Activated naive CD8-positive, alpha-beta T cell treated with anti-CD3 and anti-CD28 coated beads, Interleukin-2, amount 10 ng/mL, durations not matched to agents 7 days and 5 days (primary cell): ENCODE data around the gene OLFM2. TPM values are rescaled to one million over a fixed set of nuclear protein-coding genes. Genes with fewer than 3 reads are reported as not detected.

Source experiments
- ATAC-seq: fragments of 150-1000 bp; cut with Tn5 transposase; one replicate; pipeline ENCODE4 v1.10.0; 2021; ENCODE audit warnings: low read depth, moderate library complexity
- POLR2A ChIA-PET: fragments of 350-600 bp; sonication (Branson Sonifier 250); formaldehyde crosslinking; loops from one replicate; lab custom pipeline; 2021; ENCODE audit warnings: antibody characterized with exemption; lab: Charles Lee
- DNase-seq: peaks from one replicate; pipeline ENCODE4 v3.0.0; 2021
- H3K27ac Mint-ChIP-seq: one replicate; pipeline ENCODE4 v1.8.0; 2022; ENCODE audit warnings: mild to moderate bottlenecking, mixed read lengths
- H3K27me3 Mint-ChIP-seq: one replicate; pipeline ENCODE4 v1.8.0; 2022; ENCODE audit warnings: mild to moderate bottlenecking, moderate library complexity, mixed read lengths
- H3K36me3 Mint-ChIP-seq: one replicate; pipeline ENCODE4 v1.8.0; 2021; ENCODE audit warnings: mild to moderate bottlenecking, mixed read lengths
- H3K4me1 Mint-ChIP-seq: one replicate; pipeline ENCODE4 v1.8.0; 2021; ENCODE audit warnings: mixed read lengths
- H3K4me3 Mint-ChIP-seq: one replicate; pipeline ENCODE4 v1.8.0; 2022; ENCODE audit warnings: mild to moderate bottlenecking, moderate library complexity, mixed read lengths
- H3K9me3 Mint-ChIP-seq: one replicate; pipeline ENCODE4 v1.8.0; 2021; ENCODE audit warnings: mixed read lengths
- total RNA-seq, 2 experiments: library from RNA; stranded (reverse); gene quantifications; one replicate each; pipeline ENCODE4 v1.2.3, GENCODE V29; 2021

Gene OLFM2
- 10 to 100 TPM; 17.3 to 17.9 TPM for total RNA-seq

- Mint-ChIP-seq H3K4me1 (peaks cover 8% of the 10 kb centered on the region), H3K9me3 (peaks cover under 1% of the 10 kb centered on the region), H3K36me3 (peaks cover 2% of the 10 kb centered on the region), H3K27ac (no peak within 1 kb of the TSS), H3K4me3 (peak within 1 kb of the TSS; percentile 30), H3K27me3 (peaks cover 57% of the 10 kb centered on the region)
- ATAC-seq (no peak), DNase-seq (no peak)
- POLR2A ChIA-PET, result no interaction called here
These were observed at the start of gene OLFM2 for GRCh38 chr19:9936326-9937000. Gene OLFM2 (minus strand): TSS chr19:9936515. CDS start chr19:9936366, 149 bp downstream.

- Mint-ChIP-seq H3K27ac (no peak overlapping the region), H3K9me3 (no peaks in the 10 kb centered on the region), H3K4me1 (no peaks in the 10 kb centered on the region), H3K36me3 (no peaks in the 10 kb centered on the region), H3K4me3 (no peak overlapping the region), H3K27me3 (peaks cover 10% of the 10 kb centered on the region)
- POLR2A ChIA-PET, result no interaction called here
- DNase-seq, result no peak
- ATAC-seq, result no peak
These were observed 45.3 kb upstream of the OLFM2 start for GRCh38 chr19:9981406-9982260.

- no peaks in the 10 kb centered on the region for H3K36me3 Mint-ChIP-seq
- ATAC-seq, result no peak
- POLR2A ChIA-PET, result no interaction called here
- H3K4me1 Mint-ChIP-seq, result peaks cover 6% of the 10 kb centered on the region
- no peak overlapping the region for H3K4me3 Mint-ChIP-seq
- DNase-seq, result no peak
- H3K9me3 Mint-ChIP-seq, result no peaks in the 10 kb centered on the region
- H3K27ac Mint-ChIP-seq, result no peak overlapping the region
- H3K27me3 Mint-ChIP-seq, result peaks cover 18% of the 10 kb centered on the region
These were observed 35.8 kb upstream of the OLFM2 start for GRCh38 chr19:9972103-9972502.

- H3K27me3 Mint-ChIP-seq, result peaks cover 24% of the 10 kb centered on the region
- H3K4me1 Mint-ChIP-seq, result peaks cover 9% of the 10 kb centered on the region
- no peaks in the 10 kb centered on the region for H3K36me3 Mint-ChIP-seq
- H3K4me3 Mint-ChIP-seq, result no peak overlapping the region
- POLR2A ChIA-PET, result no interaction called here
- ATAC-seq, result no peak
- H3K27ac Mint-ChIP-seq, result no peak overlapping the region
- no peak for DNase-seq
- H3K9me3 Mint-ChIP-seq, result no peaks in the 10 kb centered on the region
These were observed 35.0 kb upstream of the OLFM2 start for GRCh38 chr19:9971166-9971897.

- Mint-ChIP-seq H3K36me3 (no peaks in the 10 kb centered on the region), H3K4me3 (no peak overlapping the region), H3K27me3 (peaks cover 31% of the 10 kb centered on the region), H3K4me1 (peaks cover 9% of the 10 kb centered on the region), H3K9me3 (no peaks in the 10 kb centered on the region), H3K27ac (no peak overlapping the region)
- ATAC-seq, result no peak
- POLR2A ChIA-PET, result no interaction called here
- no peak for DNase-seq
These were observed 34.2 kb upstream of the OLFM2 start for GRCh38 chr19:9970481-9970880.

- peaks cover 9% of the 10 kb centered on the region for H3K4me1 Mint-ChIP-seq
- no peak for DNase-seq
- no peak overlapping the region for H3K27ac Mint-ChIP-seq
- no peak for ATAC-seq
- peaks cover 36% of the 10 kb centered on the region for H3K27me3 Mint-ChIP-seq
- H3K4me3 Mint-ChIP-seq, result no peak overlapping the region
- no peaks in the 10 kb centered on the region for H3K36me3 Mint-ChIP-seq
- POLR2A ChIA-PET, result no interaction called here
- no peaks in the 10 kb centered on the region for H3K9me3 Mint-ChIP-seq
These were observed 33.3 kb upstream of the OLFM2 start for GRCh38 chr19:9969688-9969975.

- POLR2A ChIA-PET, result no interaction called here
- Mint-ChIP-seq H3K9me3 (no peaks in the 10 kb centered on the region), H3K27ac (no peak overlapping the region), H3K36me3 (no peaks in the 10 kb centered on the region), H3K27me3 (peaks cover 40% of the 10 kb centered on the region), H3K4me1 (peaks cover 9% of the 10 kb centered on the region), H3K4me3 (no peak overlapping the region)
- no peak for ATAC-seq
- no peak for DNase-seq
These were observed 32.7 kb upstream of the OLFM2 start for GRCh38 chr19:9968820-9969687.

- H3K4me1 Mint-ChIP-seq, result peaks cover 9% of the 10 kb centered on the region
- no peaks in the 10 kb centered on the region for H3K9me3 Mint-ChIP-seq
- H3K4me3 Mint-ChIP-seq, result no peak overlapping the region
- H3K27ac Mint-ChIP-seq, result no peak overlapping the region
- ATAC-seq (no peak), DNase-seq (no peak)
- POLR2A ChIA-PET, result no interaction called here
- H3K27me3 Mint-ChIP-seq, result peaks cover 42% of the 10 kb centered on the region
- H3K36me3 Mint-ChIP-seq, result no peaks in the 10 kb centered on the region
These were observed 31.0 kb upstream of the OLFM2 start for GRCh38 chr19:9967326-9967725.

GRCh38 chr19:9966448-9966847, 30.1 kb upstream of the OLFM2 start:
- H3K27ac Mint-ChIP-seq, result no peak overlapping the region
- POLR2A ChIA-PET, result no interaction called here
- H3K27me3 Mint-ChIP-seq, result peaks cover 46% of the 10 kb centered on the region

GRCh38 chr19:9966024-9966423, 29.7 kb upstream of the OLFM2 start:
- POLR2A ChIA-PET, result interaction anchor here (0.7 kb wide), 1 partner anchor 107 kb away, joined by 3 read pairs; no protein-coding TSS in a partner anchor
- H3K36me3 Mint-ChIP-seq, result no peaks in the 10 kb centered on the region
- peaks cover 47% of the 10 kb centered on the region for H3K27me3 Mint-ChIP-seq
- H3K4me1 Mint-ChIP-seq, result peaks cover 3% of the 10 kb centered on the region
- no peak overlapping the region for H3K27ac Mint-ChIP-seq
- no peak for DNase-seq
- no peak for ATAC-seq
- H3K4me3 Mint-ChIP-seq, result no peak overlapping the region
- no peaks in the 10 kb centered on the region for H3K9me3 Mint-ChIP-seq

More at GRCh38 chr19:9966448-9966847, 30.1 kb upstream of the OLFM2 start:
- H3K4me3 Mint-ChIP-seq, result no peak overlapping the region
- H3K4me1 Mint-ChIP-seq, result peaks cover 4% of the 10 kb centered on the region
- no peaks in the 10 kb centered on the region for H3K36me3 Mint-ChIP-seq
- DNase-seq (no peak), ATAC-seq (no peak)
- no peaks in the 10 kb centered on the region for H3K9me3 Mint-ChIP-seq

GRCh38 chr19:9962623-9963290, 26.4 kb upstream of the OLFM2 start:
- POLR2A ChIA-PET, result no interaction called here
- peaks cover 43% of the 10 kb centered on the region for H3K27me3 Mint-ChIP-seq
- ATAC-seq, result no peak
- H3K27ac Mint-ChIP-seq, result no peak overlapping the region
- no peaks in the 10 kb centered on the region for H3K9me3 Mint-ChIP-seq
- no peaks in the 10 kb centered on the region for H3K36me3 Mint-ChIP-seq
- no peak for DNase-seq
- no peak overlapping the region for H3K4me3 Mint-ChIP-seq
- H3K4me1 Mint-ChIP-seq, result peaks cover 3% of the 10 kb centered on the region

GRCh38 chr19:9961103-9961502, 24.8 kb upstream of the OLFM2 start:
- ATAC-seq (no peak), DNase-seq (no peak)
- Mint-ChIP-seq H3K4me1 (no peaks in the 10 kb centered on the region), H3K27ac (no peak overlapping the region), H3K36me3 (no peaks in the 10 kb centered on the region), H3K9me3 (no peaks in the 10 kb centered on the region), H3K27me3 (peaks cover 31% of the 10 kb centered on the region), H3K4me3 (no peak overlapping the region)
- POLR2A ChIA-PET, result no interaction called here
